Stimulated activated memory B cell treated with anti-CD40 and anti-IgM and Interleukin-4, amounts not matched to agents 10 μg/mL and 1 μg/mL and 100 μg/mL, for 72 hours (primary cell): ENCODE results near the gene GLI3.

Source experiments
- ATAC-seq: fragments of 150-1000 bp; cut with Tn5 transposase; 2 replicates; pipeline ENCODE4 v1.10.0; 2021
- H3K27ac Mint-ChIP-seq: one replicate; pipeline ENCODE4 v1.8.0; 2022; ENCODE audit warnings: mild to moderate bottlenecking, mixed read lengths
- H3K27me3 Mint-ChIP-seq: one replicate; pipeline ENCODE4 v1.8.0; 2022; ENCODE audit warnings: mixed read lengths
- H3K36me3 Mint-ChIP-seq: one replicate; pipeline ENCODE4 v1.8.0; 2022; ENCODE audit warnings: mixed read lengths
- H3K4me1 Mint-ChIP-seq: one replicate; pipeline ENCODE4 v1.8.0; 2022; ENCODE audit warnings: mixed read lengths
- H3K4me3 Mint-ChIP-seq: one replicate; pipeline ENCODE4 v1.8.0; 2022; ENCODE audit warnings: mild to moderate bottlenecking, moderate library complexity, mixed read lengths
- H3K9me3 Mint-ChIP-seq: one replicate; pipeline ENCODE4 v1.8.0; 2022; ENCODE audit warnings: mixed read lengths

Gene GLI3

GRCh38 chr7:41981046-41982040 is 255.7 kb downstream of the GLI3 start:
- no peaks in the 10 kb centered on the region for H3K4me1 Mint-ChIP-seq
- H3K4me3 Mint-ChIP-seq: no peak overlapping the region
- H3K36me3 Mint-ChIP-seq: no peaks in the 10 kb centered on the region
- no peaks in the 10 kb centered on the region for H3K9me3 Mint-ChIP-seq
- peaks cover 9% of the 10 kb centered on the region for H3K27me3 Mint-ChIP-seq
- no peak for ATAC-seq
- H3K27ac Mint-ChIP-seq: no peak overlapping the region

- H3K4me3 Mint-ChIP-seq: no peak overlapping the region
- no peak for ATAC-seq
- H3K36me3 Mint-ChIP-seq: no peaks in the 10 kb centered on the region
- no peak overlapping the region for H3K27ac Mint-ChIP-seq
- no peaks in the 10 kb centered on the region for H3K4me1 Mint-ChIP-seq
- H3K9me3 Mint-ChIP-seq: no peaks in the 10 kb centered on the region
- H3K27me3 Mint-ChIP-seq: peaks cover 9% of the 10 kb centered on the region
Observed at GRCh38 chr7:41979834-41980307, 257.1 kb downstream of the GLI3 start.

GRCh38 chr7:41978858-41979257 is 258.2 kb downstream of the GLI3 start:
- Mint-ChIP-seq H3K27me3 (peaks cover 9% of the 10 kb centered on the region), H3K4me3 (no peak overlapping the region), H3K4me1 (no peaks in the 10 kb centered on the region), H3K9me3 (no peaks in the 10 kb centered on the region), H3K36me3 (no peaks in the 10 kb centered on the region), H3K27ac (no peak overlapping the region)
- no peak for ATAC-seq

- Mint-ChIP-seq H3K27ac (no peak overlapping the region), H3K4me3 (no peak overlapping the region), H3K9me3 (no peaks in the 10 kb centered on the region), H3K4me1 (no peaks in the 10 kb centered on the region), H3K27me3 (peaks cover 9% of the 10 kb centered on the region), H3K36me3 (no peaks in the 10 kb centered on the region)
- no peak for ATAC-seq
Observed at GRCh38 chr7:41977661-41978060, 259.3 kb downstream of the GLI3 start.

GRCh38 chr7:41977151-41977651 is 259.8 kb downstream of the GLI3 start:
- H3K27ac Mint-ChIP-seq: no peak overlapping the region
- no peaks in the 10 kb centered on the region for H3K36me3 Mint-ChIP-seq
- no peaks in the 10 kb centered on the region for H3K9me3 Mint-ChIP-seq
- H3K27me3 Mint-ChIP-seq: peaks cover 9% of the 10 kb centered on the region
- H3K4me3 Mint-ChIP-seq: no peak overlapping the region
- H3K4me1 Mint-ChIP-seq: no peaks in the 10 kb centered on the region
- ATAC-seq: no peak

GRCh38 chr7:41976411-41976810 is 260.6 kb downstream of the GLI3 start:
- Mint-ChIP-seq H3K4me3 (no peak overlapping the region), H3K9me3 (no peaks in the 10 kb centered on the region), H3K36me3 (no peaks in the 10 kb centered on the region), H3K27me3 (peaks cover 9% of the 10 kb centered on the region), H3K27ac (no peak overlapping the region), H3K4me1 (no peaks in the 10 kb centered on the region)
- ATAC-seq: no peak

GRCh38 chr7:41975849-41976248 is 261.2 kb downstream of the GLI3 start:
- Mint-ChIP-seq H3K36me3 (no peaks in the 10 kb centered on the region), H3K27me3 (peaks cover 9% of the 10 kb centered on the region), H3K4me3 (no peak overlapping the region), H3K4me1 (no peaks in the 10 kb centered on the region), H3K27ac (no peak overlapping the region), H3K9me3 (no peaks in the 10 kb centered on the region)
- ATAC-seq: no peak

- Mint-ChIP-seq H3K27ac (no peak overlapping the region), H3K27me3 (peaks cover under 1% of the 10 kb centered on the region), H3K9me3 (no peaks in the 10 kb centered on the region), H3K36me3 (no peaks in the 10 kb centered on the region), H3K4me3 (no peak overlapping the region), H3K4me1 (no peaks in the 10 kb centered on the region)
- no peak for ATAC-seq
Observed at GRCh38 chr7:41974870-41975557, 262.0 kb downstream of the GLI3 start.

GRCh38 chr7:41973202-41973730 is 263.7 kb downstream of the GLI3 start:
- no peaks in the 10 kb centered on the region for H3K4me1 Mint-ChIP-seq
- H3K27me3 Mint-ChIP-seq: no peaks in the 10 kb centered on the region
- H3K9me3 Mint-ChIP-seq: no peaks in the 10 kb centered on the region

GRCh38 chr7:41972776-41973175 is 264.2 kb downstream of the GLI3 start:
- no peak overlapping the region for H3K27ac Mint-ChIP-seq
- H3K4me3 Mint-ChIP-seq: no peak overlapping the region
- no peak for ATAC-seq
- no peaks in the 10 kb centered on the region for H3K9me3 Mint-ChIP-seq
- H3K27me3 Mint-ChIP-seq: no peaks in the 10 kb centered on the region
- no peaks in the 10 kb centered on the region for H3K36me3 Mint-ChIP-seq
- H3K4me1 Mint-ChIP-seq: no peaks in the 10 kb centered on the region

More at GRCh38 chr7:41973202-41973730, 263.7 kb downstream of the GLI3 start:
- ATAC-seq: no peak
- Mint-ChIP-seq H3K27ac (no peak overlapping the region), H3K36me3 (no peaks in the 10 kb centered on the region), H3K4me3 (no peak overlapping the region)

- Mint-ChIP-seq H3K27me3 (no peaks in the 10 kb centered on the region), H3K4me3 (no peak overlapping the region), H3K9me3 (no peaks in the 10 kb centered on the region), H3K4me1 (no peaks in the 10 kb centered on the region), H3K27ac (no peak overlapping the region), H3K36me3 (no peaks in the 10 kb centered on the region)
- ATAC-seq: no peak
Observed at GRCh38 chr7:41972270-41972669, 264.7 kb downstream of the GLI3 start.

GRCh38 chr7:41971640-41972187 is 265.3 kb downstream of the GLI3 start:
- no peaks in the 10 kb centered on the region for H3K4me1 Mint-ChIP-seq
- H3K36me3 Mint-ChIP-seq: no peaks in the 10 kb centered on the region
- H3K27ac Mint-ChIP-seq: no peak overlapping the region
- H3K4me3 Mint-ChIP-seq: no peak overlapping the region
- no peaks in the 10 kb centered on the region for H3K9me3 Mint-ChIP-seq
- ATAC-seq: peak; percentile 14
- H3K27me3 Mint-ChIP-seq: no peaks in the 10 kb centered on the region

- H3K27ac Mint-ChIP-seq: no peak overlapping the region
- no peaks in the 10 kb centered on the region for H3K27me3 Mint-ChIP-seq
- ATAC-seq: no peak
- H3K9me3 Mint-ChIP-seq: no peaks in the 10 kb centered on the region
- H3K4me1 Mint-ChIP-seq: no peaks in the 10 kb centered on the region
- H3K4me3 Mint-ChIP-seq: no peak overlapping the region
- no peaks in the 10 kb centered on the region for H3K36me3 Mint-ChIP-seq
Observed at GRCh38 chr7:41970941-41971340, 266.1 kb downstream of the GLI3 start.

GRCh38 chr7:41969561-41970105 is 267.4 kb downstream of the GLI3 start:
- Mint-ChIP-seq H3K27me3 (no peaks in the 10 kb centered on the region), H3K36me3 (no peaks in the 10 kb centered on the region), H3K27ac (no peak overlapping the region), H3K4me1 (no peaks in the 10 kb centered on the region), H3K4me3 (no peak overlapping the region), H3K9me3 (no peaks in the 10 kb centered on the region)
- ATAC-seq: no peak

GRCh38 chr7:41967156-41967555 is 269.9 kb downstream of the GLI3 start:
- Mint-ChIP-seq H3K27me3 (no peaks in the 10 kb centered on the region), H3K4me1 (no peaks in the 10 kb centered on the region), H3K27ac (no peak overlapping the region), H3K9me3 (no peaks in the 10 kb centered on the region), H3K36me3 (no peaks in the 10 kb centered on the region), H3K4me3 (no peak overlapping the region)
- no peak for ATAC-seq
